NCI-H345 treated with DMSO at 0.1 percent for 48 hours (cell line): ENCODE data around the gene EEF1AKMT1.
"Not testable (repeated sequence)": the region's sequence is repeated elsewhere in the genome, so short reads cannot be mapped to it uniquely, and the experiment has no call there.

Experiments
- DNase-seq: peaks from one replicate; lab custom pipeline; 2025; ENCODE audit not compliant: unreplicated experiment; lab: John Stamatoyannopoulos, UW

Gene EEF1AKMT1

GRCh38 chr13:20702530-20702914 is 71.2 kb downstream of the EEF1AKMT1 start:
- DNase-seq = no peak

- no peak for DNase-seq
Observed at GRCh38 chr13:20701461-20701860, 72.3 kb downstream of the EEF1AKMT1 start.

DNA sequence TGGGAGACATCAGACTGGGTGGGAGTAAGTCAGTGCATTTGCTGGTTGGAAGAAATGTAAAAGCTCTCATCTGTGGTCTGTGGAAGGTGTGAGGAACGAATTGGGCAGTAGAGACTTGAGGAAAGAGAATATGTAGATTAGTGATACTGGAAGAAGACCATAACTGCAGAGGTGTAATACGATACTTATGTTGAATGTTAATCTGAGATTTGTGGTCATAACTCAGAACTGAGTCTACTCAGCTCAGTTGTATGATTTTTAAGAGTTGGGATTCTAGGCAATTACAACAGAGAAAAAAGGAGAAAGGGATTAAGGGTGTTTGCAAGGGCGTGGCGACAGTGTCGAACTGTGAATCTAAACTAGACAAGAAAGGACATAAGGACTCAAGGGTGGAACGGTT is 73.5 kb downstream of the EEF1AKMT1 start:
- no peak for DNase-seq

DNA sequence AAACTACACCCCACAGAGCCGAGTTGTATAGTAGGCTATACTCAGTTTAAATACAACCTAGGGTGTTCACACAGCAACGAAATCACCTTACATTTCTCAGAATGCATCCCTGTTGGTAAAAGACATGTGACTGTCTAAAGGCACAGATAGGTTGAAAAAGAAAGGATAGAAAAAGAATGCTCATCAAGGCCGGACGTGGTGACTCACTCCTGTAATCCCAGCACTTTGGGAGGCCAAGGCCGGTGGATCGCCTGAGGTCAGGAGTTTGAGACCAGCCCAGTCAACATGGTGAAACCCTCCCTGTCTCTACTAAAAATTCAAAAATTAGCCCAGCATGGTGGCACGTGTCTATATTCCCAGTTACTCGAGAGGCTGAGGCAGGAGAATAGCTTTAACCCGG is 74.0 kb downstream of the EEF1AKMT1 start:
- DNase-seq = no peak

DNA sequence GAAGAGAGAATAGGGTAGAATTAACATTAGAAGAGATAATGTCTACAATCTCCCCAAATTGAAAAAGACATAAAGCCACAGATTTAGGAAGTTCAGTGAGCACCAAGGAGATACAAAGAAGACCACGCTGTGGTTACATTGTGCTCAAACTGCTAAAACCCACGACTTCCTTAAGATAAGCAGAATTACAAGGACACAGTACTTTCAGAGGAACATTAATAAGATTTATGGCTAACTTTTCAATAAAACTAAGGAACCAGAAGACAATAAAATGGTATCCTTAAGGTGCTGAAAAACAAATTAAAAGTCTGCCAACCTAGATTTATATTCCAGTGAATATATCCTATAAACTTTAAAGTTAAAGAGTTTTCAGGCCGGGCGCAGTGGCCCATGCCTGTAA is 77.7 kb downstream of the EEF1AKMT1 start:
- no peak for DNase-seq

DNA sequence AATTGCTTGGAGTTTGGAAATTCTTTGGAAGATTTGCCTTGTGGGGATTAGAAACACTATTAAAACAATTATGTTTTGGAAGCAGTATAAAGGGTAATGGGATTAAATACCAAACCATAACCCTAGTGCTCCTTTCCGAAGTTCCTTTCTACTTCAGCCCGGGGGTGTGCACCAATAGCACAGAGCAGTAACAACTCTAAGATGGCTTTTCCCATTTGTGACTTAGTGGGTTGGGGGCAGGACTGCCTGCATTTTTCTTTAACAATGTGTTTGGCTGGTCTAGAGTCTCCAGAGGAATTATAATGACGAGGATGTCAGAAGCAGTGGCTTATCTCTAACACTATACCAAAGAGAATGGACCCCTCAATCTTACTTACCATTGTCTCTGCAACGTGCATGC is 82.1 kb downstream of the EEF1AKMT1 start:
- no peak for DNase-seq

DNA sequence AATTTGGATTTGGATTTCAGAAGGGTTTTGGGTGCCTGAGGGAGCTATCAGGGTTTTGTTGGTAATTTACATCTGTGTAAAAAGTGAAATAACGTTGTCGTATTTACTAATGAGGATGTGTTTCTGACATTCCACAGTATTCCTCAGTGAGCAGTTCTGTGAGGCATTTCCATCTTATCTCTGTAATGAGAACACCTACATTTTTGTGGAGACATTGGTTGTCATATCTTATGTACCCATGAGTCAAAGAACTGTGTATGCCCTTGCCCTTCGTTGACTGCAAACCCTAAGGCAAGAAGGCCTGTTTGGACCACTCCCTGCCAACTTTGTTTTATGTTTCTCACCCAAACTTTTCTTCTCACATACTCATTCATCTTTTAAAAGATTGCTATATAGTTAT is 84.5 kb downstream of the EEF1AKMT1 start:
- no peak for DNase-seq

GRCh38 chr13:20686863-20687579 is 86.7 kb downstream of the EEF1AKMT1 start:
- no peak for DNase-seq

DNA sequence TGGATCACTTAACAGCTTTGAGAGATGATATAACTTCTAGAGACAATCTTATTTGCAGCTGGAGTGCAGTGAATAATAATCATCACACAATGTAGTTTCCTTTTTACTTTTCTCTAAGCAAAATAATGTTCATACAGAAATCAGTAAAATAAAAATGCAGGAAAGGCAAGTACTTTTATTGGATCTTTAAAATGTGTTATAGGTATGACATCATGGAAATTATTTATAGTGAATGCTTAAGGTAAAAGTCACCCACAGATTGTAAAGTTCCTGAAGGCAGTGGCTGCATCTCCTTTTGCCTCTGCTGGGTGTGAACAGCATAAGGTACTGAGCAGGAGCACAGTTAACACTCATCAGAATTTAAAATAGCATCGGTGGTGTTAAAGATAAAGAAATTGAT is 87.6 kb downstream of the EEF1AKMT1 start:
- DNase-seq = no peak

- no peak for DNase-seq
Observed at GRCh38 chr13:20685092-20685491, 88.7 kb downstream of the EEF1AKMT1 start.

DNA sequence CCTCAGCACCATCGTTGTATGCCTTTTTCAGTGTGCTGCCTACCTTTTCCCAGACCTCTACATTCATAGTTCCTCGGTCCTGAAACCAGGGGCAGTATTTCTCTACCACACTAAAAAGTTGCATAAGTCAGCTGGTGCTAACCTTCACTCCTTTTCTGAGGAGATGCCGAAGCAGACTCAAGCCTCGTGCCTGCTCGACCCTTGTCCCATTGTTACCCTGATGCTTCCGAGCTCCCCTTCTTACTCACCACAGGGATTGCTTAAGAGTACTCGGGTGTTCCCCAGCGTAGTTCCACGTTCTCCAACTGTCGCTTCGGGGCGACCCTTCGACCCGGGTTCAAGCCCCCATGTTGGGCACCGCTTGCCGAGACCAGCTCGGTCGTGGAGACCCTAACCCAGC is 89.2 kb downstream of the EEF1AKMT1 start:
- no peak for DNase-seq

DNA sequence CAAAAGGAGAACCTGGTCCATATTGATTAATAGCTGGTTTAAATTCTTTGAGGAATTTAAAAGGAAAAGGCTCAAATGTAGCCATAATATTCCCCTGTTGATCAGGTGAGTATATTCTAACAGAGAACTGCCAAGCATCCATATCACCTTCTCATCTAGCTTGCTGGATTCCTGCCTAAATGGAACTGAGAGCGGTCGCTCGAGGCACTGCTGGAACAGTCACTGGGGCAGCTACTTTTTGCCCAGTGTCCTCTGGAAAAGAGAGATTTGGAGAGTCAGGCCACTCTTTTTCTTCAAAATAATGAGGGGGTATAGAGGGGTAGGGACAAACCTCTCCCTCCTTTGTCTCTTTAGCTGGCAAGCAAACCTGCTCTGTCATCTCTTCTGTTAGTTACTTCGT is 89.7 kb downstream of the EEF1AKMT1 start:
- DNase-seq = no peak

DNA sequence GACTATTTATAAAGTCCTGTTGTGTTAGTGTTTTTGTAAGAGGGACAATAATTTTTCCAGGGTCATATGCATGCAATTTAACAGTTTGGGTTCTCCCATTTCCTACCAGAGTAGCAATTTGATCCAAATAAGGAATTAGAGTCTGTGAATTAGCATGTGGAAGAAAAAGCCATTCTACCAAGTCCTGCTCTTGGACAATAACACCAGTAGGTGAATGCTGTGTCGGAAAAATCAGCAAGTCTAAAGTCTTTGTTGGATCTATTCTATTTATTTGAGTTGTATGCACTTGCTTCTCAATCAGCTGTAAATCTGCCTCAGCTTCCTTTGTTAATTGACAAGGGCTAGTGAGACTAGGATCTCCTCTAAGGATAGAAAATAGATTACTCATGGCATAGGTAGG is 91.7 kb downstream of the EEF1AKMT1 start:
- DNase-seq = no peak

DNA sequence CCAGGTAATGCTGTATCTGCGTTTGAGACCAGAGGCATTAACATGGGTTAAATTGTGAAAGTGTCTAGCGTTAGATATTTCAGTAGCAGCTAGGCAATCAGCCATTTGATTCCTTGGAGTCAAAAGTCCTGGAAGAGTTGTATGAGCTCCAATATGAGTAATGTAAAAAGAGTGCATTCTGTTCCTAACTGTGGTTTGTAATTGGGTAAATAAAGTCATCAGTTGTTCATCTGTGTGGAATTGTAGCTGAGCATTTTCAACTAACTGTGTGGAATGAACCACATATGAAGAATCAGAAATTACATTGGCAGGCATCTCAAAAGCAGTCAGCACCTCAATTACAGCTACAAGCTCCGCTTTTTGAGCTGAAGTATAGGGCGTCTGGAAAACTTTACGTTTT is 92.3 kb downstream of the EEF1AKMT1 start:
- DNase-seq = not testable (repeated sequence)

GRCh38 chr13:20680416-20681080 is 93.2 kb downstream of the EEF1AKMT1 start:
- DNase-seq = no peak

DNA sequence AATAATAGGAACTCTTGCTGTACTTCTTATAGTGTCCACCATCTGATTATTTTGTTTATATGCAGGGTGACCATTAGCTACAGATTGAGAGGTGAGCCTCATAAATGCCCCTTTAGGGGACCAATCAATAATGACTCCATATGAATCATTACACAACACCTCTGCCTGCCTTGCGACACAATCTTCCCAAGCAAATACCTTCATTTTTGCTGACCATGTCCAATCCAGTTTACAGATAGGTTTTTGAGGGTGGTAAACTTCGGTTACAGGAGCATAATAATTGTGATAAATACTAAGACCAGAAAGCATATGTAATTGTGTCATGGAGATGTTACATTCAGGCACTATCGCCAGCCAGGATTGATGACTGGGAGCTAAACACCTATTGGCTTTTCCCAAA is 93.9 kb downstream of the EEF1AKMT1 start:
- DNase-seq = no peak
